ENCODE data around the gene KCNK1.

- TF ChIP-seq, protein P1, sequence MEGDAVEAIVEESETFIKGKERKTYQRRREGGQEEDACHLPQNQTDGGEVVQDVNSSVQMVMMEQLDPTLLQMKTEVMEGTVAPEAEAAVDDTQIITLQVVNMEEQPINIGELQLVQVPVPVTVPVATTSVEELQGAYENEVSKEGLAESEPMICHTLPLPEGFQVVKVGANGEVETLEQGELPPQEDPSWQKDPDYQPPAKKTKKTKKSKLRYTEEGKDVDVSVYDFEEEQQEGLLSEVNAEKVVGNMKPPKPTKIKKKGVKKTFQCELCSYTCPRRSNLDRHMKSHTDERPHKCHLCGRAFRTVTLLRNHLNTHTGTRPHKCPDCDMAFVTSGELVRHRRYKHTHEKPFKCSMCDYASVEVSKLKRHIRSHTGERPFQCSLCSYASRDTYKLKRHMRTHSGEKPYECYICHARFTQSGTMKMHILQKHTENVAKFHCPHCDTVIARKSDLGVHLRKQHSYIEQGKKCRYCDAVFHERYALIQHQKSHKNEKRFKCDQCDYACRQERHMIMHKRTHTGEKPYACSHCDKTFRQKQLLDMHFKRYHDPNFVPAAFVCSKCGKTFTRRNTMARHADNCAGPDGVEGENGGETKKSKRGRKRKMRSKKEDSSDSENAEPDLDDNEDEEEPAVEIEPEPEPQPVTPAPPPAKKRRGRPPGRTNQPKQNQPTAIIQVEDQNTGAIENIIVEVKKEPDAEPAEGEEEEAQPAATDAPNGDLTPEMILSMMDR (IDR thresholded peaks at IDR 0.05 in 8 of 11, conservative IDR thresholded peaks at IDR 0.05 in 3 of 11) = no peak
- TF ChIP-seq POLR2A (IDR thresholded peaks at IDR 0.05) = no peak
These were observed 43.6 kb downstream of the KCNK1 start for GRCh38 chr1:233657466-233657865.
